Measurements from ENCODE around the gene MYO18B.
A peak's percentile ranks its signal among the peaks of the same experiment; 100 is the strongest.

The MYO18B gene

DNA sequence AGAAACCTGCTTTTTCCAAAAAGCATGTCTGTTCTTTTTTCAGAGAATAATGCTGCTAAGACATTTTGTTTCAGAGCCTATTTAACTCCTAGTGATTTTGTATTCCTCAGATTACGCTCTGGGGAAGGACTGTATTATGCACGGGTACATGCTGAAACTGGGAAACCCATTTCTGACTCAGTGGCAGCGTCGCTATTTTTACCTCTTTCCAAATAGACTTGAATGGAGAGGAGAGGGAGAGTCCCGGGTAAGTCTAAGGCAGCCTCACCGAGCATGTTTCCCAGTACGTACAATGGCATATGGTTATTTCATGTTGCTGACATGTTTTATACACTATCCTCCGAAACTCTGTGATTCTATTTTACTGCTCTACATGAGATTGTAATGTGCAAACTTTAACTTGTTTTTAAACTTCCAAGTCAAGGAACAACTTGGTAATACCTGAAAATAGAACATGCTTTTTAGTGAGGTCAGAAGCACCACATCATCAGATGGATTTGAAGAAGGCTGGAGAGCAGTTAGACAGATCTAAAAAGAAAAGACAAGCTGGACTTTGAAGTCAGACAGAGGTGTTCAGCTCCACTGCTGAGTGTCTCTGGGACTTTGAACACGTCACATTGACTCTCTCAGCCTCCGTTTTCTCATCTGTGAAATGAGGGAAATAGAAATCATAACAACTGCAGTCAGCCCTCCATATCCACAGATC is 23.7 kb upstream of the MYO18B start:
- H3K79me1 ChIP-seq (ENCODE audit: low read depth, low read length): no peaks in the 10 kb centered on the region
- no CpG with 5 or more reads among the region's 10 CpGs for WGBS, 2 donors (ENCODE audit: extremely low coverage in 2 of 2, insufficient read length in 2 of 2, insufficient replicate concordance in 1 of 2)
- H4K91ac ChIP-seq (ENCODE audit: low read depth, low read length, poor library complexity): no peak overlapping the region
- H2AFZ ChIP-seq (ENCODE audit: low read length): no peak overlapping the region
- no peak overlapping the region for H2BK5ac ChIP-seq (ENCODE audit: low read length)
- H3K4me3 ChIP-seq (ENCODE audit: low read length in 2 of 2): no peak overlapping the region
- H2BK12ac ChIP-seq (ENCODE audit: low read length): no peak overlapping the region
- H3K18ac ChIP-seq (ENCODE audit: low read length): no peak overlapping the region
- H3K27ac ChIP-seq (replicated peaks; ENCODE audit: low read length): no peak overlapping the region
- no peak overlapping the region for H2AK5ac ChIP-seq (ENCODE audit: low read depth, low read length)
- H3K4ac ChIP-seq (ENCODE audit: low read length): no peak overlapping the region
- DNase-seq (ENCODE audit: low spot score): no peak
- H3K9me3 ChIP-seq (replicated peaks in 1 of 2; ENCODE audit: control insufficient read depth in 2 of 2, insufficient read depth in 1 of 2, low read depth in 1 of 2, low read length in 2 of 2): no peaks in the 10 kb centered on the region
- peaks cover 0 to 5% of the 10 kb centered on the region in 2 donors for H3K4me1 ChIP-seq (ENCODE audit: control insufficient read depth in 2 of 2, insufficient read depth in 1 of 2, low read depth in 1 of 2, low read length in 2 of 2)
- no peak overlapping the region for H2BK15ac ChIP-seq (ENCODE audit: low read length)
- H2BK120ac ChIP-seq (ENCODE audit: low read depth, low read length): no peak overlapping the region
- H3K27me3 ChIP-seq (ENCODE audit: control insufficient read depth in 3 of 3, insufficient read depth in 3 of 3, low read depth in 1 of 3, low read length in 3 of 3): no peaks in the 10 kb centered on the region
- peaks cover 6 to 58% of the 10 kb centered on the region in 2 donors for H3K36me3 ChIP-seq (replicated peaks in 1 of 2; ENCODE audit: control insufficient read depth in 2 of 2, insufficient read depth in 2 of 2, low read length in 2 of 2)
- H4K8ac ChIP-seq (ENCODE audit: low read depth, low read length): no peak overlapping the region
- H3K4me2 ChIP-seq (ENCODE audit: insufficient read depth, low read length, poor library complexity, severe bottlenecking): no peak overlapping the region
- no peak overlapping the region for H3K14ac ChIP-seq (ENCODE audit: low read length)
- no peak overlapping the region for H3K23ac ChIP-seq (ENCODE audit: low read depth, low read length, poor library complexity)
- no peak overlapping the region for H3K9ac ChIP-seq (ENCODE audit: low read depth, low read length, poor library complexity)

DNA sequence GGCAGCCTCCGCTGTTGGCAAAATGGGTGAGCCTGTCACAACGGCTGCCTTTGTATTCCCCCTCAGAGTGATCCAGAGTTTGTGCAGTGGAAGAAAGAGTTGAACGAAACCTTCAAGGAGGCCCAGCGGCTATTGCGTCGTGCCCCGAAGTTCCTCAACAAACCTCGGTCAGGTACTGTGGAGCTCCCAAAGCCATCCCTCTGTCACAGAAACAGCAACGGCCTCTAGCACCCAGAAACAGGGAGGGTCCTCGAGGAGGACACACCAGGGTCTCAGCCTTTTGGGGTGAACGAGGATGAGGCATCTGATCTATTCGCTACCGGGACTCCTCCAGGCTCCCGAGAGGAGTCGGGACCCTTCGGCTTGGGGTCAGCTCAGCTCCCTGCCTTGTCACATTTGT is 19.8 kb upstream of the MYO18B start:
- peak overlapping the region; percentile 63 for H3K14ac ChIP-seq (ENCODE audit: low read length)
- H4K91ac ChIP-seq (ENCODE audit: low read depth, low read length, poor library complexity): no peak overlapping the region
- H2BK5ac ChIP-seq (ENCODE audit: low read length): no peak overlapping the region
- H3K9me3 ChIP-seq (replicated peaks in 1 of 2; ENCODE audit: control insufficient read depth in 2 of 2, insufficient read depth in 1 of 2, low read depth in 1 of 2, low read length in 2 of 2): no peaks in the 10 kb centered on the region
- no peak overlapping the region for H3K27ac ChIP-seq (replicated peaks; ENCODE audit: low read length)
- no peak overlapping the region for H3K4ac ChIP-seq (ENCODE audit: low read length)
- H2BK15ac ChIP-seq (ENCODE audit: low read length): no peak overlapping the region
- H3K79me1 ChIP-seq (ENCODE audit: low read depth, low read length): no peaks in the 10 kb centered on the region
- no peak for DNase-seq (ENCODE audit: low spot score)
- no peak overlapping the region for H4K8ac ChIP-seq (ENCODE audit: low read depth, low read length)
- H2AFZ ChIP-seq (ENCODE audit: low read length): no peak overlapping the region
- peaks cover 0 to 1% of the 10 kb centered on the region in 2 donors for H3K4me1 ChIP-seq (ENCODE audit: control insufficient read depth in 2 of 2, insufficient read depth in 1 of 2, low read depth in 1 of 2, low read length in 2 of 2)
- H3K9ac ChIP-seq (ENCODE audit: low read depth, low read length, poor library complexity): no peak overlapping the region
- no peak overlapping the region for H3K4me2 ChIP-seq (ENCODE audit: insufficient read depth, low read length, poor library complexity, severe bottlenecking)
- no peaks in the 10 kb centered on the region for H3K27me3 ChIP-seq (ENCODE audit: control insufficient read depth in 3 of 3, insufficient read depth in 3 of 3, low read depth in 1 of 3, low read length in 3 of 3)
- H3K23ac ChIP-seq (ENCODE audit: low read depth, low read length, poor library complexity): peak overlapping the region; percentile 31
- no peak overlapping the region for H2BK12ac ChIP-seq (ENCODE audit: low read length)
- H3K36me3 ChIP-seq (replicated peaks in 1 of 2; ENCODE audit: control insufficient read depth in 2 of 2, insufficient read depth in 2 of 2, low read length in 2 of 2): peaks cover 0 to 32% of the 10 kb centered on the region in 2 donors
- peak overlapping the region; percentile 13 for H3K18ac ChIP-seq (ENCODE audit: low read length)
- no peak overlapping the region for H2BK120ac ChIP-seq (ENCODE audit: low read depth, low read length)
- H2AK5ac ChIP-seq (ENCODE audit: low read depth, low read length): no peak overlapping the region
- H3K4me3 ChIP-seq (ENCODE audit: low read length in 2 of 2): no peak overlapping the region
- WGBS, 2 donors (ENCODE audit: extremely low coverage in 2 of 2, insufficient read length in 2 of 2, insufficient replicate concordance in 1 of 2): no CpG with 5 or more reads among the region's 16 CpGs

DNA sequence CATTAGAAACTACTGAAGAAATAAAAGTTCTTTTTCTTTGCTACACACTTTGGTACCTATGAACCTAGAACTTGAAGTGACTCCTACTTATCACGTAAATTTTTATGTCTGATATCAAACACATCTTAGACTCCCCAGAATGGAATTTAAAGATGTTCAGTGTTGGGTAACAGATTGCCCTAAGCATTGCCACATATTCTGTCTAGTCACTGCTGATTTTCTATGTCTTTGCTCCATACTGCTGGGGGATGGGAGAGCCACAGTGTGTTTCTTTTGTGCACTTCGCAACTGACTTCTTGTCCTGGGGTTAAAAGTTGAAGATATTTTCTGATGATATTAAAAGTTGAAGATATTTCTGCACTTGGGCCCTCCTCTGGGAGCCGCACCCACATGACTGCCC is 19.4 kb upstream of the MYO18B start:
- Histone ChIP-seq H2BK12ac (ENCODE audit: low read length) (no peak overlapping the region), H3K4ac (ENCODE audit: low read length) (no peak overlapping the region), H3K27ac (replicated peaks; ENCODE audit: low read length) (no peak overlapping the region), H3K9me3 (replicated peaks in 1 of 2; ENCODE audit: control insufficient read depth in 2 of 2, insufficient read depth in 1 of 2, low read depth in 1 of 2, low read length in 2 of 2) (no peaks in the 10 kb centered on the region), H2BK5ac (ENCODE audit: low read length) (no peak overlapping the region), H3K79me1 (ENCODE audit: low read depth, low read length) (no peaks in the 10 kb centered on the region), H3K4me1 (ENCODE audit: control insufficient read depth in 2 of 2, insufficient read depth in 1 of 2, low read depth in 1 of 2, low read length in 2 of 2) (peaks cover 0 to 1% of the 10 kb centered on the region in 2 donors), H3K23ac (ENCODE audit: low read depth, low read length, poor library complexity) (no peak overlapping the region), H3K36me3 (replicated peaks in 1 of 2; ENCODE audit: control insufficient read depth in 2 of 2, insufficient read depth in 2 of 2, low read length in 2 of 2) (peaks cover 0 to 29% of the 10 kb centered on the region in 2 donors), H3K9ac (ENCODE audit: low read depth, low read length, poor library complexity) (no peak overlapping the region), H2AK5ac (ENCODE audit: low read depth, low read length) (no peak overlapping the region), H3K4me2 (ENCODE audit: insufficient read depth, low read length, poor library complexity, severe bottlenecking) (no peak overlapping the region), H3K18ac (ENCODE audit: low read length) (no peak overlapping the region), H3K4me3 (ENCODE audit: low read length in 2 of 2) (no peak overlapping the region), H4K91ac (ENCODE audit: low read depth, low read length, poor library complexity) (no peak overlapping the region), H4K8ac (ENCODE audit: low read depth, low read length) (no peak overlapping the region), H2BK120ac (ENCODE audit: low read depth, low read length) (no peak overlapping the region), H3K27me3 (ENCODE audit: control insufficient read depth in 3 of 3, insufficient read depth in 3 of 3, low read depth in 1 of 3, low read length in 3 of 3) (no peaks in the 10 kb centered on the region), H2BK15ac (ENCODE audit: low read length) (no peak overlapping the region), H3K14ac (ENCODE audit: low read length) (no peak overlapping the region), H2AFZ (ENCODE audit: low read length) (no peak overlapping the region)
- no peak for DNase-seq (ENCODE audit: low spot score)
- WGBS, 2 donors (ENCODE audit: extremely low coverage in 2 of 2, insufficient read length in 2 of 2, insufficient replicate concordance in 1 of 2): no CpG with 5 or more reads among the region's 3 CpGs

DNA sequence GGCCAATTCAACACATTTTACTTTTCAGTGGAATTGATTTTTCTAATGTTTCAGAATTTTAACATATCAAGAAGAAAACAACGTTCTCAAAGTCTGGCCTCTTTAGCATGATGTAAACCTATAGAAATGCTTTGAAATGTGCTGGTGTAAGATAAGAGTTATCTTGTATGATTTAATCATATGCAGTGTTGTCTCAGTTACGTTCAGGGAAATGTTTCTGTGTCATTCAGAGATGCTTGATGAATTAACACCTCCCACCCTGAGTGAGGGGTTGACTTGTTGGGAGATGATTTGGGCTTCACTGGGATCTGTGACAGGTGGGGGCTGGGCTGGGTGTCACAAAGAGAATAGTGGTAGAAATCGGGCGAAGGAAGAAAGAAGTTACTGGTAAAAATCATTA is 15.7 kb upstream of the MYO18B start:
- Histone ChIP-seq H2BK5ac (ENCODE audit: low read length) (no peak overlapping the region), H3K4ac (ENCODE audit: low read length) (no peak overlapping the region), H2BK120ac (ENCODE audit: low read depth, low read length) (no peak overlapping the region), H3K27me3 (ENCODE audit: control insufficient read depth in 3 of 3, insufficient read depth in 3 of 3, low read depth in 1 of 3, low read length in 3 of 3) (no peaks in the 10 kb centered on the region), H3K79me1 (ENCODE audit: low read depth, low read length) (no peaks in the 10 kb centered on the region), H2BK15ac (ENCODE audit: low read length) (no peak overlapping the region), H3K23ac (ENCODE audit: low read depth, low read length, poor library complexity) (no peak overlapping the region), H3K14ac (ENCODE audit: low read length) (no peak overlapping the region), H3K4me1 (ENCODE audit: control insufficient read depth in 2 of 2, insufficient read depth in 1 of 2, low read depth in 1 of 2, low read length in 2 of 2) (peaks cover 0 to 1% of the 10 kb centered on the region in 2 donors), H3K4me3 (ENCODE audit: low read length in 2 of 2) (no peak overlapping the region), H3K9me3 (replicated peaks in 1 of 2; ENCODE audit: control insufficient read depth in 2 of 2, insufficient read depth in 1 of 2, low read depth in 1 of 2, low read length in 2 of 2) (no peaks in the 10 kb centered on the region), H2AK5ac (ENCODE audit: low read depth, low read length) (no peak overlapping the region), H3K27ac (replicated peaks; ENCODE audit: low read length) (no peak overlapping the region), H2AFZ (ENCODE audit: low read length) (no peak overlapping the region), H3K18ac (ENCODE audit: low read length) (no peak overlapping the region), H3K9ac (ENCODE audit: low read depth, low read length, poor library complexity) (no peak overlapping the region), H4K91ac (ENCODE audit: low read depth, low read length, poor library complexity) (no peak overlapping the region), H3K36me3 (replicated peaks in 1 of 2; ENCODE audit: control insufficient read depth in 2 of 2, insufficient read depth in 2 of 2, low read length in 2 of 2) (peaks cover 1 to 16% of the 10 kb centered on the region in 2 donors), H3K4me2 (ENCODE audit: insufficient read depth, low read length, poor library complexity, severe bottlenecking) (no peak overlapping the region), H4K8ac (ENCODE audit: low read depth, low read length) (no peak overlapping the region), H2BK12ac (ENCODE audit: low read length) (no peak overlapping the region)
- no peak for DNase-seq (ENCODE audit: low spot score)
- WGBS, 2 donors (ENCODE audit: extremely low coverage in 2 of 2, insufficient read length in 2 of 2, insufficient replicate concordance in 1 of 2): no CpG with 5 or more reads among the region's 4 CpGs

Measured in neuronal stem cell (in vitro differentiated cells).